ENCODE measurements around the gene EPHA8.

Gene EPHA8

GRCh38 chr1:22562584-22563583 lies at the start of gene EPHA8:
EPHA8 (plus strand) TSS chr1:22563489; CDS start chr1:22563636, 147 bp downstream.
- H3K4me3 ChIP-seq (ENCODE audit: low read length): no peak within 1 kb of the TSS
- DNase-seq (ENCODE audit: low read depth): no peak
- no peak for TF ChIP-seq CTCF (conservative IDR thresholded peaks at IDR 0.05; ENCODE audit: low read length)

- no peak overlapping the region for H3K4me3 ChIP-seq (ENCODE audit: low read length)
- DNase-seq (ENCODE audit: low read depth): no peak
- TF ChIP-seq CTCF (conservative IDR thresholded peaks at IDR 0.05; ENCODE audit: low read length): no peak
Observed at GRCh38 chr1:22516906-22517571, 46.2 kb upstream of the EPHA8 start.

GRCh38 chr1:22517956-22518355 lies 45.3 kb upstream of the EPHA8 start:
- no peak for DNase-seq (ENCODE audit: low read depth)
- no peak overlapping the region for H3K4me3 ChIP-seq (ENCODE audit: low read length)
- TF ChIP-seq CTCF (conservative IDR thresholded peaks at IDR 0.05; ENCODE audit: low read length): no peak

GRCh38 chr1:22518379-22518778 lies 44.9 kb upstream of the EPHA8 start:
- H3K4me3 ChIP-seq (ENCODE audit: low read length): no peak overlapping the region
- TF ChIP-seq CTCF (conservative IDR thresholded peaks at IDR 0.05; ENCODE audit: low read length): no peak
- DNase-seq (ENCODE audit: low read depth): no peak

- DNase-seq (ENCODE audit: low read depth): no peak
- H3K4me3 ChIP-seq (ENCODE audit: low read length): no peak overlapping the region
- no peak for TF ChIP-seq CTCF (conservative IDR thresholded peaks at IDR 0.05; ENCODE audit: low read length)
Observed at GRCh38 chr1:22520871-22521270, 42.4 kb upstream of the EPHA8 start.

- no peak for DNase-seq (ENCODE audit: low read depth)
- no peak overlapping the region for H3K4me3 ChIP-seq (ENCODE audit: low read length)
- TF ChIP-seq CTCF (conservative IDR thresholded peaks at IDR 0.05; ENCODE audit: low read length): no peak
Observed at GRCh38 chr1:22521692-22522091, 41.6 kb upstream of the EPHA8 start.
